Panc1 (cell line): ENCODE measurements around the gene LRFN2.

ENCODE experiments used
- CTCF ChIP-seq: fragments of 450-650 bp; IDR thresholded peaks from 2 replicates; pipeline ENCODE4 v1.5.1; 2017; ENCODE audit warnings: mild to moderate bottlenecking
- POLR2AphosphoS5 ChIP-seq: IDR thresholded peaks from 2 replicates; pipeline ENCODE4 v1.6.1; 2012; ENCODE audit warnings: mild to moderate bottlenecking, low read depth, low read length, moderate library complexity
- SIN3A ChIP-seq: IDR thresholded peaks from 2 replicates; pipeline ENCODE4 v1.6.1; 2012; ENCODE audit warnings: low read depth, mild to moderate bottlenecking, low read length, moderate library complexity, borderline replicate concordance; ENCODE audit not compliant: insufficient read depth
- TCF7L2 ChIP-seq: IDR thresholded peaks from 2 replicates; pipeline ENCODE4 v1.6.1; 2011; ENCODE audit warnings: mild to moderate bottlenecking, low read depth, low read length, inconsistent platforms
- TF ChIP-seq, protein P1 (sequence below), 2 experiments: IDR thresholded peaks; 2 replicates each; pipeline ENCODE4 v1.6.1; 2011 to 2012; ENCODE audit warnings: low read depth in 2 of 2, control low read depth in 1 of 2, low read length in 1 of 2, mild to moderate bottlenecking in 1 of 2, moderate library complexity in 1 of 2; ENCODE audit not compliant: insufficient read depth in 1 of 2

GRCh38 chr6:40473026-40473425 lies 114.1 kb downstream of the LRFN2 start:
- TF ChIP-seq CTCF (no peak), SIN3A (no peak), POLR2AphosphoS5 (no peak), TCF7L2 (no peak)
- TF ChIP-seq, protein P1, sequence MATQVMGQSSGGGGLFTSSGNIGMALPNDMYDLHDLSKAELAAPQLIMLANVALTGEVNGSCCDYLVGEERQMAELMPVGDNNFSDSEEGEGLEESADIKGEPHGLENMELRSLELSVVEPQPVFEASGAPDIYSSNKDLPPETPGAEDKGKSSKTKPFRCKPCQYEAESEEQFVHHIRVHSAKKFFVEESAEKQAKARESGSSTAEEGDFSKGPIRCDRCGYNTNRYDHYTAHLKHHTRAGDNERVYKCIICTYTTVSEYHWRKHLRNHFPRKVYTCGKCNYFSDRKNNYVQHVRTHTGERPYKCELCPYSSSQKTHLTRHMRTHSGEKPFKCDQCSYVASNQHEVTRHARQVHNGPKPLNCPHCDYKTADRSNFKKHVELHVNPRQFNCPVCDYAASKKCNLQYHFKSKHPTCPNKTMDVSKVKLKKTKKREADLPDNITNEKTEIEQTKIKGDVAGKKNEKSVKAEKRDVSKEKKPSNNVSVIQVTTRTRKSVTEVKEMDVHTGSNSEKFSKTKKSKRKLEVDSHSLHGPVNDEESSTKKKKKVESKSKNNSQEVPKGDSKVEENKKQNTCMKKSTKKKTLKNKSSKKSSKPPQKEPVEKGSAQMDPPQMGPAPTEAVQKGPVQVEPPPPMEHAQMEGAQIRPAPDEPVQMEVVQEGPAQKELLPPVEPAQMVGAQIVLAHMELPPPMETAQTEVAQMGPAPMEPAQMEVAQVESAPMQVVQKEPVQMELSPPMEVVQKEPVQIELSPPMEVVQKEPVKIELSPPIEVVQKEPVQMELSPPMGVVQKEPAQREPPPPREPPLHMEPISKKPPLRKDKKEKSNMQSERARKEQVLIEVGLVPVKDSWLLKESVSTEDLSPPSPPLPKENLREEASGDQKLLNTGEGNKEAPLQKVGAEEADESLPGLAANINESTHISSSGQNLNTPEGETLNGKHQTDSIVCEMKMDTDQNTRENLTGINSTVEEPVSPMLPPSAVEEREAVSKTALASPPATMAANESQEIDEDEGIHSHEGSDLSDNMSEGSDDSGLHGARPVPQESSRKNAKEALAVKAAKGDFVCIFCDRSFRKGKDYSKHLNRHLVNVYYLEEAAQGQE (IDR thresholded peaks at IDR 0.05; ENCODE audit: insufficient read depth in 1 of 2, low read depth in 2 of 2, low read length in 1 of 2) = no peak
